ENCODE measurements around the gene TAPT1. TPM values are rescaled to one million over a fixed set of nuclear protein-coding genes. Genes with fewer than 3 reads are reported as not detected.

Gene TAPT1
- total and polyA plus RNA-seq, 2 of the 13 experiments (the other 11 are each of a cell fraction or from before 2014, with no cell fraction given): 24.5 to 25.3 TPM

DNA sequence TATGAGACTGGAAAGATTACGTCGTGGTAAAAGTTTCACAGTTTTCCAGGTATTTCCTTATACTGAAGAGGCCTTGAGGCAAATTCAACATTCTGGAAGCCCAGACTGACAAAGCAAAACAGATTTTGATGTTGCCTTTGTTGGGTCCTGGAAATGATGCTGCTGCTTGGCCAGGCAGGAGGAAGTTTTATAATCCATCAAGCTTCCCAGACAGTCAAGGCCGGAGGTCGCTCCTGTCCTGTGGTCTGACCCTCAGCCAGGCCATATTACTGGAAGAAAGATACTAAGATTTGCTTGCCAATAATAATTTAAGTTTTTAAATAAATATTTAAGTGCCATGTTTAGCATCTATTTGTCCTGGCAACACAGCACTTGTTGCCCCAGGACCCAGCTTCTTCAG, 63.4 kb downstream of the TAPT1 start:
- no peaks in the 10 kb centered on the region for H3K9me3 ChIP-seq (ENCODE audit: low read length)
- H3K79me2 ChIP-seq (ENCODE audit: insufficient read depth, low read length): no peaks in the 10 kb centered on the region
- no peak overlapping the region for H3K9ac ChIP-seq (ENCODE audit: insufficient read depth, low read depth, low read length)
- H2AFZ ChIP-seq (ENCODE audit: low read length): no peak overlapping the region
- peaks cover 9% of the 10 kb centered on the region for H3K4me1 ChIP-seq (ENCODE audit: insufficient read depth, low read length)
- in situ Hi-C loops (cut with HindIII; ENCODE audit: extremely low pct_ligation_motif_present, low pct_unique_long_range_greater_than_20kb): no loop called here
- intact Hi-C loops (cut with micrococcal nuclease; ENCODE audit: unreplicated experiment): loop anchor here (10.0 kb wide), 1 partner anchor 48 kb away; no protein-coding TSS in a partner anchor
- DNase-seq (ENCODE audit: low spot score) (no peak), ATAC-seq (no peak), FAIRE-seq (no peak)
- TF ChIP-seq, protein P1, sequence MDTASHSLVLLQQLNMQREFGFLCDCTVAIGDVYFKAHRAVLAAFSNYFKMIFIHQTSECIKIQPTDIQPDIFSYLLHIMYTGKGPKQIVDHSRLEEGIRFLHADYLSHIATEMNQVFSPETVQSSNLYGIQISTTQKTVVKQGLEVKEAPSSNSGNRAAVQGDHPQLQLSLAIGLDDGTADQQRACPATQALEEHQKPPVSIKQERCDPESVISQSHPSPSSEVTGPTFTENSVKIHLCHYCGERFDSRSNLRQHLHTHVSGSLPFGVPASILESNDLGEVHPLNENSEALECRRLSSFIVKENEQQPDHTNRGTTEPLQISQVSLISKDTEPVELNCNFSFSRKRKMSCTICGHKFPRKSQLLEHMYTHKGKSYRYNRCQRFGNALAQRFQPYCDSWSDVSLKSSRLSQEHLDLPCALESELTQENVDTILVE (CRISPR knock-in tag; IDR thresholded peaks at IDR 0.05): no peak
- TF ChIP-seq, protein P2, sequence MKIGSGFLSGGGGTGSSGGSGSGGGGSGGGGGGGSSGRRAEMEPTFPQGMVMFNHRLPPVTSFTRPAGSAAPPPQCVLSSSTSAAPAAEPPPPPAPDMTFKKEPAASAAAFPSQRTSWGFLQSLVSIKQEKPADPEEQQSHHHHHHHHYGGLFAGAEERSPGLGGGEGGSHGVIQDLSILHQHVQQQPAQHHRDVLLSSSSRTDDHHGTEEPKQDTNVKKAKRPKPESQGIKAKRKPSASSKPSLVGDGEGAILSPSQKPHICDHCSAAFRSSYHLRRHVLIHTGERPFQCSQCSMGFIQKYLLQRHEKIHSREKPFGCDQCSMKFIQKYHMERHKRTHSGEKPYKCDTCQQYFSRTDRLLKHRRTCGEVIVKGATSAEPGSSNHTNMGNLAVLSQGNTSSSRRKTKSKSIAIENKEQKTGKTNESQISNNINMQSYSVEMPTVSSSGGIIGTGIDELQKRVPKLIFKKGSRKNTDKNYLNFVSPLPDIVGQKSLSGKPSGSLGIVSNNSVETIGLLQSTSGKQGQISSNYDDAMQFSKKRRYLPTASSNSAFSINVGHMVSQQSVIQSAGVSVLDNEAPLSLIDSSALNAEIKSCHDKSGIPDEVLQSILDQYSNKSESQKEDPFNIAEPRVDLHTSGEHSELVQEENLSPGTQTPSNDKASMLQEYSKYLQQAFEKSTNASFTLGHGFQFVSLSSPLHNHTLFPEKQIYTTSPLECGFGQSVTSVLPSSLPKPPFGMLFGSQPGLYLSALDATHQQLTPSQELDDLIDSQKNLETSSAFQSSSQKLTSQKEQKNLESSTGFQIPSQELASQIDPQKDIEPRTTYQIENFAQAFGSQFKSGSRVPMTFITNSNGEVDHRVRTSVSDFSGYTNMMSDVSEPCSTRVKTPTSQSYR (CRISPR knock-in tag; IDR thresholded peaks at IDR 0.05; ENCODE audit: borderline replicate concordance): no peak
- TF ChIP-seq MED13 (CRISPR knock-in tag; IDR thresholded peaks at IDR 0.05): no peak
- no peak for TF ChIP-seq SUZ12 (IDR thresholded peaks at IDR 0.05; ENCODE audit: low read depth, low read length)
- no peak for TF ChIP-seq ZNF674 (CRISPR knock-in tag; IDR thresholded peaks at IDR 0.05; ENCODE audit: low read depth)
- TF ChIP-seq, protein P3, sequence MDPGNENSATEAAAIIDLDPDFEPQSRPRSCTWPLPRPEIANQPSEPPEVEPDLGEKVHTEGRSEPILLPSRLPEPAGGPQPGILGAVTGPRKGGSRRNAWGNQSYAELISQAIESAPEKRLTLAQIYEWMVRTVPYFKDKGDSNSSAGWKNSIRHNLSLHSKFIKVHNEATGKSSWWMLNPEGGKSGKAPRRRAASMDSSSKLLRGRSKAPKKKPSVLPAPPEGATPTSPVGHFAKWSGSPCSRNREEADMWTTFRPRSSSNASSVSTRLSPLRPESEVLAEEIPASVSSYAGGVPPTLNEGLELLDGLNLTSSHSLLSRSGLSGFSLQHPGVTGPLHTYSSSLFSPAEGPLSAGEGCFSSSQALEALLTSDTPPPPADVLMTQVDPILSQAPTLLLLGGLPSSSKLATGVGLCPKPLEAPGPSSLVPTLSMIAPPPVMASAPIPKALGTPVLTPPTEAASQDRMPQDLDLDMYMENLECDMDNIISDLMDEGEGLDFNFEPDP (CRISPR knock-in tag; conservative IDR thresholded peaks at IDR 0.05): no peak
- TF ChIP-seq CBX2 (IDR thresholded peaks at IDR 0.05; ENCODE audit: low read depth, low read length): no peak
- no peak for TF ChIP-seq CBX2 (CRISPR knock-in tag; IDR thresholded peaks at IDR 0.05; ENCODE audit: low read depth)
- no peak for TF ChIP-seq ETV6 (CRISPR knock-in tag; conservative IDR thresholded peaks at IDR 0.05)
- no peak for TF ChIP-seq KDM6A (CRISPR knock-in tag; IDR thresholded peaks at IDR 0.05; ENCODE audit: low read depth)
- TF ChIP-seq FOSL2 (CRISPR knock-in tag; IDR thresholded peaks at IDR 0.05): no peak
- TF ChIP-seq EED (CRISPR knock-in tag; IDR thresholded peaks at IDR 0.05): no peak
- peaks cover 12 to 34% of the 10 kb centered on the region in 2 experiments; a peak in 4 of 5 replicates for H3K36me3 ChIP-seq (replicated peaks in 1 of 2; ENCODE audit: control insufficient read depth in 1 of 2, insufficient read depth in 2 of 2, low read length in 2 of 2)
- H4K20me1 ChIP-seq (ENCODE audit: insufficient read depth, low read length): no peaks in the 10 kb centered on the region
- H3K4me2 ChIP-seq (ENCODE audit: low read depth, low read length): no peak overlapping the region
- H3K27me3 ChIP-seq (ENCODE audit: control insufficient read depth in 1 of 2, insufficient read depth in 2 of 2, low read length in 2 of 2): no peaks in the 10 kb centered on the region; a peak in 1 of 5 replicates
- WGBS (ENCODE audit: low lambda C conversion rate): 96% methylated on average over 4 of the region's 4 CpGs
- CTCF ChIA-PET (ENCODE audit: low intra/inter-chr PET ratio, low total read pairs): no interaction called here
- BruUV-seq (replicated peaks): no TSS peak
- no peak overlapping the region for H3K27ac ChIP-seq (ENCODE audit: extremely low read length, insufficient read depth, low read length)
- H3K4me3 ChIP-seq (replicated peaks in 1 of 3; ENCODE audit: insufficient read depth in 1 of 3, low read depth in 2 of 3, low read length in 3 of 3): no peak overlapping the region
- POLR2A ChIA-PET: no interaction called here

Data from HepG2 (cell line).